ENCODE measurements around the gene CCDC57. TPM values are rescaled to one million over a fixed set of nuclear protein-coding genes. Genes with fewer than 3 reads are reported as not detected.
A peak's percentile ranks its signal among the peaks of the same experiment; 100 is the strongest.

CCDC57 gene
- total RNA-seq, 4 donors from 2014 or later, result 27.1 to 79.9 (median 50.9) TPM

DNA sequence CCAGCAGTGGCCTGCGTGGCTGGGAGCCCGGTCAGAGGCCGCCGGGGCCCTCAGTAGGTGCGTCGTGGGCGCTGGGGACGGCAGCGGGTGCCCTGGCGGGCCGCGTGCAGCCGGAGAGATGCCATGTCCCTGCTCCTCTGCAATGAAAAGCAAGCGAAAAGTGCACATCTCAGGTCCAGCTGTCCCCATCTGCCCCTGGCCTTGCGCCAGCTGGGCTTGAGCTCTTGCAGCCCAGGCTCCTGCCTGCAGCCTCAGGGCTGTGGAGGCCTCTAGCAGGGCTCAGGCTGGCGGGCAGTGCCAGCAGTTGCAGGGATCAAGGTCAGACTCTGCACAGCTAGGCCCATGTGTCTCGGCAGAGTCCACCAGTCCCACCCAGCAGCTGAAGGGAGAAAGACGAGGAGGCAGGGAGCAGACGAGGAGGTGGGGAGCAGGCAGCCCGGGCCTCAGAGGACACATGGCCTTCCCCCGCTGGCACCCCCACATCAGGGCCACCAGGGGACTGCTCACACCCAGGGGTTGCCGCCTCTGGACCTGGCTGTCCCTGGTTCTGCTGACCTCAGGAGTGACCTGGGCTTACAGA is 27.4 kb upstream of the CCDC57 start:
- WGBS, 2 donors, result 80 to 94% methylated on average over 7 to 15 of the region's 22 CpGs
- Histone ChIP-seq H3K4me1 (peaks cover 81 to 84% of the 10 kb centered on the region in 2 donors), H3K27ac (peak overlapping the region; percentile 77 to 88 (median 77)), H3K27me3 (no peaks in the 10 kb centered on the region), H3K4me3 (replicated peaks in 1 of 3) (no peak overlapping the region), H3K9me3 (no peaks in the 10 kb centered on the region), H3K36me3 (peaks cover 22 to 25% of the 10 kb centered on the region in 2 donors)
- intact Hi-C loops (cut with DNase I), result loop anchor here (5.0 kb wide), 1 partner anchor 82 kb away; no protein-coding TSS in a partner anchor
- TF ChIP-seq CTCF (IDR thresholded peaks at IDR 0.05), result no peak
- TF ChIP-seq POLR2A (IDR thresholded peaks at IDR 0.05), result no peak
- no peak for DNase-seq

GRCh38 chr17:82239401-82239925 is 26.8 kb upstream of the CCDC57 start:
- Histone ChIP-seq H3K27me3 (no peaks in the 10 kb centered on the region), H3K4me1 (peaks cover 86 to 90% of the 10 kb centered on the region in 2 donors), H3K36me3 (peaks cover 17 to 20% of the 10 kb centered on the region in 2 donors), H3K4me3 (replicated peaks in 1 of 3) (no peak overlapping the region), H3K27ac (peak overlapping the region; percentile 77 to 87 (median 77)), H3K9me3 (no peaks in the 10 kb centered on the region)
- intact Hi-C loops (cut with DNase I), result loop anchor here (5.0 kb wide), 1 partner anchor 83 kb away; no protein-coding TSS in a partner anchor
- TF ChIP-seq CTCF (IDR thresholded peaks at IDR 0.05) (no peak), POLR2A (IDR thresholded peaks at IDR 0.05) (no peak)
- 40 to 60% methylated on average over 1 to 13 of the region's 17 CpGs for WGBS, 2 donors
- DNase-seq, result peak; percentile 49 to 50

DNA sequence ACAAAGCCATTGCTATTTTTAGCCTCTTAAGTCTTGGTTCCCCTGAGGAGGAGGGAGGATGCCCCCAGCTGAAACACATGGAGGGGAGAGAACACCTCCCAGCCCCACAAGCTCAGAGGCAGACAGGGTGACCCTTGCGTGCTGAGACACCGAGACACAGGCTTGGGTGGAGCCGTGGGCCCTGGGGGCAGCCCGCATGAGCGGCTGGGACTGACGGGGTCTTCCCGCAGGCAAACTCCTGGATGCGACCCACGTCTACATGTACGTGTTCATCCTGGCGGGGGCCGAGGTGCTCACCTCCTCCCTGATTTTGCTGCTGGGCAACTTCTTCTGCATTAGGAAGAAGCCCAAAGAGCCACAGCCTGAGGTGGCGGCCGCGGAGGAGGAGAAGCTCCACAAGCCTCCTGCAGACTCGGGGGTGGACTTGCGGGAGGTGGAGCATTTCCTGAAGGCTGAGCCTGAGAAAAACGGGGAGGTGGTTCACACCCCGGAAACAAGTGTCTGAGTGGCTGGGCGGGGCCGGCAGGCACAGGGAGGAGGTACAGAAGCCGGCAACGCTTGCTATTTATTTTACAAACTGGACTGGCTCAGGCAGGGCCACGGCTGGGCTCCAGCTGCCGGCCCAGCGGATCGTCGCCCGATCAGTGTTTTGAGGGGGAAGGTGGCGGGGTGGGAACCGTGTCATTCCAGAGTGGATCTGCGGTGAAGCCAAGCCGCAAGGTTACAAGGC is 26.0 kb upstream of the CCDC57 start:
- H3K27me3 ChIP-seq, result no peaks in the 10 kb centered on the region
- H3K4me1 ChIP-seq, result peaks cover 92 to 98% of the 10 kb centered on the region in 2 donors
- H3K27ac ChIP-seq, result peak overlapping the region; percentile 77 to 87 (median 77)
- H3K36me3 ChIP-seq, result peaks cover 9 to 11% of the 10 kb centered on the region in 2 donors
- 32 to 33% methylated on average over 24 to 27 of the region's 33 CpGs for WGBS, 2 donors
- intact Hi-C loops (cut with DNase I), result loop anchor here (5.0 kb wide), 1 partner anchor 84 kb away; no protein-coding TSS in a partner anchor
- H3K4me3 ChIP-seq (replicated peaks in 1 of 3), result peak overlapping the region in 1 of 3 donors; percentile 3
- peak; percentile 96 to 97 for DNase-seq
- H3K9me3 ChIP-seq, result no peaks in the 10 kb centered on the region
- TF ChIP-seq POLR2A (IDR thresholded peaks at IDR 0.05), result peak in 1 of 2 donors; percentile 79
- TF ChIP-seq CTCF (IDR thresholded peaks at IDR 0.05), result no peak

- WGBS, 2 donors, result 71 to 77% methylated on average over 7 to 25 of the region's 34 CpGs
- peak overlapping the region; percentile 77 to 87 (median 77) for H3K27ac ChIP-seq
- no peaks in the 10 kb centered on the region for H3K27me3 ChIP-seq
- H3K36me3 ChIP-seq, result peaks cover 3 to 5% of the 10 kb centered on the region in 2 donors
- H3K4me1 ChIP-seq, result peaks cover 94 to 100% of the 10 kb centered on the region in 2 donors
- H3K4me3 ChIP-seq (replicated peaks in 1 of 3), result peak overlapping the region in 1 of 3 donors; percentile 3
- intact Hi-C loops (cut with DNase I), result loop anchor here (5.0 kb wide), 1 partner anchor 84 kb away; no protein-coding TSS in a partner anchor
- no peak for DNase-seq
- H3K9me3 ChIP-seq, result no peaks in the 10 kb centered on the region
- no peak for TF ChIP-seq POLR2A (IDR thresholded peaks at IDR 0.05)
- no peak for TF ChIP-seq CTCF (IDR thresholded peaks at IDR 0.05)
These were observed 25.3 kb upstream of the CCDC57 start for GRCh38 chr17:82237746-82238471.

All from thyroid gland (tissue), 4 donors.